OCI-LY1 (cell line): ENCODE measurements around the gene PEAK1.

Experiments
- EZH2 ChIP-seq: fragments of 200-600 bp; sonication (generic), shearing (Covaris generic); IDR thresholded peaks from 2 replicates; pipeline ENCODE4 v1.8.0; 2017; ENCODE audit warnings: borderline replicate concordance, mixed run types, mild to moderate bottlenecking, antibody characterized with exemption, low read length, moderate library complexity, mixed read lengths
- TF ChIP-seq, protein P1 (sequence below): fragments of 200-600 bp; sonication (generic), shearing (Covaris generic); IDR thresholded peaks from 2 replicates; pipeline ENCODE4 v1.5.1; 2017; ENCODE audit warnings: mild to moderate bottlenecking, antibody characterized with exemption, low read length, moderate library complexity, mixed read lengths

DNA sequence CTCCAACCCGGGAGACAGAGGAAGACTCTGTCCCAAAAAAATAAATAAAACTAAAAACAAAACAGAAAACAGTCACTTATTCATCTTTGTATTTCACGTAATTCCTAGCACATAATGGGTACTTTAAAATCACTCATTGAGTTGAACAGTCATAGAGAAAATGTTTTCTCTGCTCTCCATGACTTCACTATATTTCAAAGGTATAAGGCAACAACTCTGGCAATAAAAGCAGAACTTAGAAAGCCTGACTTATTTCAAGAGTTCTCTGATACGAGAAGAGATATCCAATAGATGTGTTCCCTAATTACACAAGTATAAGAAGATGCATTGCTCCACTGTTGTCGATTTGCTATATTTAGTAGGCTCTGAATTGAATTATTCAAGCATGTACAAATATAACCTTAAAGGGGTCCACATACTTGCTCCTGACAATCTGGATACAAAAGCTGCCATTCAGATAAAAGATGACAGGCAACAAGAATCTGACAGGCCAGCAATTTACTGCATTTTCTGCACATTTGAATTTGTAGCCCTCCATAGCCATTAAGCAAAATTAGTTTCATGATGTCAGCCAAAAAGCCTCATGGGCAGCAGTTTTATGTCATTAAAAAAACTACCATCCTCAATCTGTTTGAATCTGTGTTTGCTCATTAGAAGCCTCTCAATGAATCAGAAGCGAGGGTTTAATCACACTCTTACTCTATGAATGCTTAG lies 47.9 kb downstream of the PEAK1 start:
- TF ChIP-seq EZH2 = no peak
- TF ChIP-seq, protein P1, sequence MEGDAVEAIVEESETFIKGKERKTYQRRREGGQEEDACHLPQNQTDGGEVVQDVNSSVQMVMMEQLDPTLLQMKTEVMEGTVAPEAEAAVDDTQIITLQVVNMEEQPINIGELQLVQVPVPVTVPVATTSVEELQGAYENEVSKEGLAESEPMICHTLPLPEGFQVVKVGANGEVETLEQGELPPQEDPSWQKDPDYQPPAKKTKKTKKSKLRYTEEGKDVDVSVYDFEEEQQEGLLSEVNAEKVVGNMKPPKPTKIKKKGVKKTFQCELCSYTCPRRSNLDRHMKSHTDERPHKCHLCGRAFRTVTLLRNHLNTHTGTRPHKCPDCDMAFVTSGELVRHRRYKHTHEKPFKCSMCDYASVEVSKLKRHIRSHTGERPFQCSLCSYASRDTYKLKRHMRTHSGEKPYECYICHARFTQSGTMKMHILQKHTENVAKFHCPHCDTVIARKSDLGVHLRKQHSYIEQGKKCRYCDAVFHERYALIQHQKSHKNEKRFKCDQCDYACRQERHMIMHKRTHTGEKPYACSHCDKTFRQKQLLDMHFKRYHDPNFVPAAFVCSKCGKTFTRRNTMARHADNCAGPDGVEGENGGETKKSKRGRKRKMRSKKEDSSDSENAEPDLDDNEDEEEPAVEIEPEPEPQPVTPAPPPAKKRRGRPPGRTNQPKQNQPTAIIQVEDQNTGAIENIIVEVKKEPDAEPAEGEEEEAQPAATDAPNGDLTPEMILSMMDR = no peak
